Prostate gland (tissue), 2 donors: ENCODE data around the gene NRARP. TPM values are rescaled to one million over a fixed set of nuclear protein-coding genes. Genes with fewer than 3 reads are reported as not detected.

Experiments
- DNase-seq: peaks from one replicate; pipeline ENCODE4 v3.0.0-alpha.2; 2019; ENCODE audit warnings: low spot score
- H3K27ac ChIP-seq, 2 donors: fragments of 200-600 bp; sonication (generic); 2 replicates each; pipeline ENCODE4 v1.5.1; 2017 to 2019
- H3K27me3 ChIP-seq: fragments of 200-600 bp; sonication (generic); replicated peaks from 2 replicates; pipeline ENCODE4 v1.5.1; 2019; ENCODE audit not compliant: insufficient read depth
- H3K36me3 ChIP-seq, 2 donors: fragments of 200-600 bp; sonication (generic); 1 replicate in 1 of 2; 2 replicates in 1 of 2; pipeline versions ENCODE4 v1.5.1 to v1.8.1; 2017 to 2019
- H3K4me1 ChIP-seq: fragments of 200-600 bp; sonication (generic); replicated peaks from 2 replicates; pipeline ENCODE4 v1.5.1; 2019
- H3K4me3 ChIP-seq, 2 donors: fragments of 200-600 bp; sonication (generic); 2 replicates each; pipeline ENCODE4 v1.5.1; 2017 to 2019
- H3K9me3 ChIP-seq: fragments of 200-600 bp; sonication (generic); 2 replicates; pipeline ENCODE4 v1.5.1; 2017
- POLR2A ChIP-seq: fragments of 450-650 bp; IDR thresholded peaks from one replicate; pipeline ENCODE4 v1.6.1; 2016; ENCODE audit warnings: antibody characterized with exemption, mild to moderate bottlenecking
- POLR2AphosphoS5 ChIP-seq: sonication (generic); formaldehyde crosslinking; IDR thresholded peaks from one replicate; pipeline ENCODE4 v1.6.1; 2017; ENCODE audit warnings: antibody characterized with exemption
- WGBS: methylation state at CpG from one replicate; pipeline ENCODE4 v1.1.5; 2018; 5-methylcytosine and 5-hydroxymethylcytosine counted together
- intact Hi-C: fragments of 100-400 bp; cut with DNase I; formaldehyde crosslinking; loops from one replicate; pipeline ENCODE4 v1.14.2; 2022
- total RNA-seq, 2 donors: library from RNA; depleted of rRNA; stranded (reverse); fragments of >200 nt; gene quantifications; one replicate each; pipeline ENCODE4 v1.1.0, GENCODE V29; 2016
- TF ChIP-seq, protein P1 (sequence below), 4 experiments: fragments of 200-600 bp in 2 of 4; fragments of 450-650 bp in 2 of 4; sonication (generic) in 2 of 4; IDR thresholded peaks; 1 replicate in 3 of 4; 2 replicates in 1 of 4; pipeline ENCODE4 v1.5.1; 2016 to 2019; ENCODE audit warnings: antibody characterized with exemption in 4 of 4, mild to moderate bottlenecking in 2 of 4, moderate library complexity in 2 of 4

The NRARP gene
- total RNA-seq, 2 donors from 2014 or later: 22.4 to 24.3 TPM

DNA sequence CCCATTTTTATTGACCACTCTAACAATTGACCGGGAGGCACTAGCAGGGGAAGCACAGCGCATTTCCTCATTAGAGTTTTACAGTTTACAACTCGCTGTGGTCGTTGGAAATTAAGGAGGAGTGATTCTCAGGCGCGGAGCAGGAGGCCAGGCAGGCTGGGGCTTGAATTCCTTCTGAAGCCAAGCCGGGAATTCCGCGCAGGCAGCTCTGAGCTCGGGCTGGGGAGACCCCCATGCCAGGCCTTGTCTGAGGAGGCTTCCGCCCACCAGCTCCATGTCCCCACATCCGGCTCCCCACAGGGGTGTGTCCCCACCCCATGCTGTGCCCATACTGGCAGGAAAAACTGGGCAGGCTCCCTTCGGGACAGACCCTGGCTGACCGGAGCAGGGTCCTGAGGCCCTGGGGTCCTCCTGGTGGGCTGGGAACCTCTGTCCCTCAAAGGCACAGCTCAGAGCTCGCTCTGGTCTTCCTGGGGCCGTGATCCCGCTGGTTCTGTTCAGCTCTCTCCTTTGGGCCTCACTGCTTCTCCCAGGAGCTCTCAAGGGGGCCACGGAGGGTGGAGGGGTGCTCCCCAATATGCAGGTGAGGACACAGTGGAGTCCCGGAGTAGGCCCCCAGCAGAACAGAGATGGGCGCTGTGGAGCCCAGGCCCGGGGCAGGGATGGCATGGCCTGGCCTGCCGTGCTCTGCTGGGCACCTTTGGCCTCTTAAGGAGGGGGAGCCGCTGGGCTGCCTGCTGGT, 1.3 kb upstream of the NRARP start:
- TF ChIP-seq, protein P1, sequence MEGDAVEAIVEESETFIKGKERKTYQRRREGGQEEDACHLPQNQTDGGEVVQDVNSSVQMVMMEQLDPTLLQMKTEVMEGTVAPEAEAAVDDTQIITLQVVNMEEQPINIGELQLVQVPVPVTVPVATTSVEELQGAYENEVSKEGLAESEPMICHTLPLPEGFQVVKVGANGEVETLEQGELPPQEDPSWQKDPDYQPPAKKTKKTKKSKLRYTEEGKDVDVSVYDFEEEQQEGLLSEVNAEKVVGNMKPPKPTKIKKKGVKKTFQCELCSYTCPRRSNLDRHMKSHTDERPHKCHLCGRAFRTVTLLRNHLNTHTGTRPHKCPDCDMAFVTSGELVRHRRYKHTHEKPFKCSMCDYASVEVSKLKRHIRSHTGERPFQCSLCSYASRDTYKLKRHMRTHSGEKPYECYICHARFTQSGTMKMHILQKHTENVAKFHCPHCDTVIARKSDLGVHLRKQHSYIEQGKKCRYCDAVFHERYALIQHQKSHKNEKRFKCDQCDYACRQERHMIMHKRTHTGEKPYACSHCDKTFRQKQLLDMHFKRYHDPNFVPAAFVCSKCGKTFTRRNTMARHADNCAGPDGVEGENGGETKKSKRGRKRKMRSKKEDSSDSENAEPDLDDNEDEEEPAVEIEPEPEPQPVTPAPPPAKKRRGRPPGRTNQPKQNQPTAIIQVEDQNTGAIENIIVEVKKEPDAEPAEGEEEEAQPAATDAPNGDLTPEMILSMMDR (IDR thresholded peaks at IDR 0.05): no peak
- TF ChIP-seq POLR2A (no peak), POLR2AphosphoS5 (peak; percentile 71)
- intact Hi-C loops: no loop called here
- peaks cover 37% of the 10 kb centered on the region for H3K4me1 ChIP-seq
- peak overlapping the region; percentile 92 to 93 for H3K27ac ChIP-seq
- peak; percentile 69 for DNase-seq
- H3K4me3 ChIP-seq: peak overlapping the region; percentile 39 to 46
- no peaks in the 10 kb centered on the region for H3K9me3 ChIP-seq
- H3K27me3 ChIP-seq: no peaks in the 10 kb centered on the region
- no peaks in the 10 kb centered on the region for H3K36me3 ChIP-seq
- 40% methylated on average over 23 of the region's 23 CpGs for WGBS

DNA sequence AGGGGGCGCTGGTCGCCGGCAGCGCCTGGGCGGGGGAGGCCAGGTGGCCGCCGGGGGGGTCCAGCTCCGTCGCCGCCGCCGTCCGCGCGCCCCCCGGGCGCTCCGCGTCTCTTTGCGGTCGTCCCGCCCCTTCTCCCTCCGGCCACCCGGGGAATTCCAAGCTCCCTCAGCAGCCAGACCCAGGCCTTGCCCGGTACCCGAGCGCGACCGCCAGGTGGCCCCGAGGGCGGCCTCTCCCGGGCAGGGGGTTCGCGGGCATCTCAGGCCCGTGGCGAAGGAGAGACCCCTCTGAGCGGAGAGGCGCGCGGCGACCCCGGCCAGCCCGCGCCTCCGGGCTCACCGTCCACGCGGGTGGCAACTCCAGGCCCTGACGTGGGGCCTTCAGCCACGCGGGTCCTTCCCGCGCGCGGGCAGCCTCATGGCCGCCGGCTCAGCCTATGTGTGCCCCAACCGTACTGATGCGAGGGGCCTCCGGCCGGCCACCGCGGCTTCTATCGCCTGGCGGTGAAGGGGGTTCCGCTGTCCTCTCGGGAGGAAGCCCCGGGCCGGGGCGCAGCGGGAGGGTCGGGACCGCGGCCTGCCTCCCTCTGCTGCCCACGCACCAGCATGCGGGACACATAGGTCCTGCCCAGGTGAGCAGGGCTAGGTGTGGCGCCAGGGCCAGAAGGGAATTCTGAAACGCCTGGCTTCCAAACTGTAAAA, 529 bp upstream of the NRARP start:
- DNase-seq: no peak
- intact Hi-C loops: no loop called here
- peak overlapping the region; percentile 39 to 46 for H3K4me3 ChIP-seq
- no peaks in the 10 kb centered on the region for H3K27me3 ChIP-seq
- no peaks in the 10 kb centered on the region for H3K36me3 ChIP-seq
- no peaks in the 10 kb centered on the region for H3K9me3 ChIP-seq
- TF ChIP-seq, protein P1 (IDR thresholded peaks at IDR 0.05): peak; percentile 9 to 69 (median 44)
- TF ChIP-seq POLR2A: no peak
- peaks cover 39% of the 10 kb centered on the region for H3K4me1 ChIP-seq
- H3K27ac ChIP-seq: peak overlapping the region; percentile 92 to 93
- WGBS: 7% methylated on average over 57 of the region's 78 CpGs

GRCh38 chr9:137301081-137301947, 757 bp downstream of the NRARP start:
- H3K4me1 ChIP-seq: peaks cover 35% of the 10 kb centered on the region
- H3K36me3 ChIP-seq: no peaks in the 10 kb centered on the region
- DNase-seq: peak; percentile 60
- TF ChIP-seq, protein P1 (IDR thresholded peaks at IDR 0.05): peak in 3 of 4 experiments; percentile 8 to 52 (median 29)
- TF ChIP-seq POLR2AphosphoS5 (no peak), POLR2A (peak; percentile 11)
- H3K4me3 ChIP-seq: peak overlapping the region; percentile 40 to 55
- WGBS: under 1% methylated on average over 57 of the region's 115 CpGs
- H3K9me3 ChIP-seq: no peaks in the 10 kb centered on the region
- peak overlapping the region; percentile 78 to 94 for H3K27ac ChIP-seq
- intact Hi-C loops: no loop called here
- no peaks in the 10 kb centered on the region for H3K27me3 ChIP-seq

- under 1% methylated on average over 25 of the region's 25 CpGs for WGBS
- H3K4me1 ChIP-seq: peaks cover 30% of the 10 kb centered on the region
- peak overlapping the region; percentile 40 to 55 for H3K4me3 ChIP-seq
- intact Hi-C loops: no loop called here
- H3K9me3 ChIP-seq: no peaks in the 10 kb centered on the region
- no peaks in the 10 kb centered on the region for H3K36me3 ChIP-seq
- peak overlapping the region; percentile 78 to 94 for H3K27ac ChIP-seq
- DNase-seq: peak; percentile 80
- H3K27me3 ChIP-seq: no peaks in the 10 kb centered on the region
- TF ChIP-seq POLR2A (no peak), POLR2AphosphoS5 (peak; percentile 70)
- TF ChIP-seq, protein P1 (IDR thresholded peaks at IDR 0.05): peak in 1 of 4 experiments; percentile 1
These were observed 1.4 kb downstream of the NRARP start for GRCh38 chr9:137300567-137301080.
